ENCODE measurements around the gene MAPK11.

MAPK11 gene

GRCh38 chr22:50253046-50253915 lies 16.9 kb downstream of the MAPK11 start:
- Histone ChIP-seq H3K27ac (no peak overlapping the region), H3K36me3 (replicated peaks) (peaks cover 9% of the 10 kb centered on the region), H3K4me3 (ENCODE audit: low read depth, low read length) (no peak overlapping the region), H3K27me3 (replicated peaks) (no peaks in the 10 kb centered on the region)
- DNase-seq: no peak
- no peak for TF ChIP-seq CTCF (IDR thresholded peaks at IDR 0.05; ENCODE audit: low read depth, low read length, missing control alignments)
- in situ Hi-C loops (cut with HindIII; ENCODE audit: low pct_ligation_motif_present, low sequenced_read_pairs): no loop called here

- DNase-seq: peak; percentile 55
- Histone ChIP-seq H3K27ac (no peak overlapping the region), H3K4me3 (ENCODE audit: low read depth, low read length) (no peak overlapping the region), H3K36me3 (replicated peaks) (peaks cover 9% of the 10 kb centered on the region), H3K27me3 (replicated peaks) (no peaks in the 10 kb centered on the region)
- TF ChIP-seq CTCF (IDR thresholded peaks at IDR 0.05; ENCODE audit: low read depth, low read length, missing control alignments): peak; percentile 86
- in situ Hi-C loops (cut with HindIII; ENCODE audit: low pct_ligation_motif_present, low sequenced_read_pairs): no loop called here
Measured at GRCh38 chr22:50252082-50253045, 17.8 kb downstream of the MAPK11 start.

GRCh38 chr22:50251477-50252081 lies 18.6 kb downstream of the MAPK11 start:
- DNase-seq: no peak
- Histone ChIP-seq H3K27ac (no peak overlapping the region), H3K4me3 (ENCODE audit: low read depth, low read length) (peak overlapping the region; percentile 74), H3K27me3 (replicated peaks) (no peaks in the 10 kb centered on the region), H3K36me3 (replicated peaks) (peaks cover 6% of the 10 kb centered on the region)
- TF ChIP-seq CTCF (IDR thresholded peaks at IDR 0.05; ENCODE audit: low read depth, low read length, missing control alignments): no peak
- in situ Hi-C loops (cut with HindIII; ENCODE audit: low pct_ligation_motif_present, low sequenced_read_pairs): no loop called here

GRCh38 chr22:50250555-50251476 lies 19.4 kb downstream of the MAPK11 start, which contains the start of gene HDAC10:
Gene HDAC10 (minus strand): TSS chr22:50251265. CDS start chr22:50251032, 233 bp downstream.
- H3K36me3 ChIP-seq (replicated peaks): peaks cover 12% of the 10 kb centered on the region
- H3K4me3 ChIP-seq (ENCODE audit: low read depth, low read length): peak within 1 kb of the TSS; percentile 74
- H3K27ac ChIP-seq: peak within 1 kb of the TSS; percentile 50
- DNase-seq: peak; percentile 67
- in situ Hi-C loops (cut with HindIII; ENCODE audit: low pct_ligation_motif_present, low sequenced_read_pairs): no loop called here
- H3K27me3 ChIP-seq (replicated peaks): no peaks in the 10 kb centered on the region
- no peak for TF ChIP-seq CTCF (IDR thresholded peaks at IDR 0.05; ENCODE audit: low read depth, low read length, missing control alignments)

GRCh38 chr22:50250249-50250554 lies 20.0 kb downstream of the MAPK11 start:
- no peak overlapping the region for H3K27ac ChIP-seq
- DNase-seq: no peak
- H3K4me3 ChIP-seq (ENCODE audit: low read depth, low read length): peak overlapping the region; percentile 74
- TF ChIP-seq CTCF (IDR thresholded peaks at IDR 0.05; ENCODE audit: low read depth, low read length, missing control alignments): no peak
- H3K27me3 ChIP-seq (replicated peaks): no peaks in the 10 kb centered on the region
- H3K36me3 ChIP-seq (replicated peaks): peaks cover 12% of the 10 kb centered on the region
- in situ Hi-C loops (cut with HindIII; ENCODE audit: low pct_ligation_motif_present, low sequenced_read_pairs): no loop called here

All from brain microvascular endothelial cell (primary cell).